K562 (cell line): ENCODE results near the gene TMEM87B. TPM values are rescaled to one million over a fixed set of nuclear protein-coding genes. Genes with fewer than 3 reads are reported as not detected.

Source experiments
- ATAC-seq: fragments of 200-7000 bp; cut with Tn5 transposase; 3 replicates; pipeline ENCODE4 v1.9.1; 2020; ENCODE audit warnings: moderate library complexity
- BruUV-seq: library from RNA; stranded (reverse); fragments of 400-500 nt; replicated peaks from 2 replicates; lab custom pipeline; 2021; lab: Mats Ljungman, UMichigan
- CTCF ChIA-PET: fragments of 300-600 bp; formaldehyde crosslinking; extraction: SDS; loops from one replicate; lab custom pipeline; 2021; ENCODE audit warnings: low intra/inter-chr PET ratio; lab: Yijun Ruan, JAX
- POLR2A ChIA-PET: fragments of 300-600, 350-650 bp; sonication (Branson Sonifier 250); formaldehyde crosslinking; extraction: SDS; loops from one replicate; lab custom pipeline; 2021; ENCODE audit warnings: antibody characterized with exemption, inconsistent platforms; lab: Yijun Ruan, JAX
- DNase-seq, 4 experiments: peaks; one replicate each; pipeline versions ENCODE4 v3.0.0 to v3.0.0-alpha.2; 2011 to 2018; ENCODE audit warnings: low spot score in 3 of 4, mixed read lengths in 3 of 4; ENCODE audit errors: extremely low read depth in 1 of 4
- FAIRE-seq: peaks from 2 replicates; lab custom pipeline; 2011; peaks lifted over from hg19 to GRCh38; lab: Jason Lieb, UNC
- H2AFZ ChIP-seq: 2 replicates; pipeline ENCODE4 v1.6.0; 2011; ENCODE audit warnings: low read depth, low read length, control low read depth, inconsistent platforms
- H3K27ac ChIP-seq: fragments of 200-600 bp; 3 replicates; pipeline ENCODE4 v1.8.0; 2011; ENCODE audit warnings: low read depth, mild to moderate bottlenecking, control low read depth, inconsistent platforms, low read length, moderate library complexity, mixed read lengths; ENCODE audit errors: extremely low read depth
- H3K27me3 ChIP-seq, 2 experiments: fragments of 300-600 bp in 1 of 2; 2 replicates in 1 of 2; 3 replicates in 1 of 2; pipeline versions ENCODE4 v1.6.0 to v1.8.0; 2011; ENCODE audit warnings: inconsistent platforms in 2 of 2, low read length in 2 of 2, mild to moderate bottlenecking in 1 of 2, mixed read lengths in 1 of 2, moderate library complexity in 1 of 2; ENCODE audit not compliant: control insufficient read depth in 2 of 2, insufficient read depth in 2 of 2
- H3K36me3 ChIP-seq: fragments of 300-600 bp; 3 replicates; pipeline ENCODE4 v1.8.0; 2011; ENCODE audit warnings: mild to moderate bottlenecking, low read length, inconsistent platforms; ENCODE audit not compliant: control insufficient read depth, insufficient read depth
- H3K4me1 ChIP-seq, 2 experiments: fragments of 200-600 bp in 1 of 2; replicated peaks in 1 of 2; 2 replicates in 1 of 2; 3 replicates in 1 of 2; pipeline versions ENCODE4 v1.5.1 to v1.8.0; 2011; ENCODE audit warnings: inconsistent platforms in 2 of 2, low read length in 2 of 2, mild to moderate bottlenecking in 1 of 2, mixed read lengths in 1 of 2, moderate library complexity in 1 of 2; ENCODE audit not compliant: control insufficient read depth in 2 of 2, insufficient read depth in 2 of 2
- H3K4me2 ChIP-seq: 2 replicates; pipeline ENCODE4 v1.6.1; 2011; ENCODE audit warnings: low read length, control low read depth, inconsistent platforms, mixed read lengths; ENCODE audit not compliant: insufficient read depth
- H3K4me3 ChIP-seq: fragments of 200-600 bp; sonication (generic), shearing (Covaris generic); 2 replicates; pipeline ENCODE4 v1.5.1; 2016; ENCODE audit warnings: control low read depth, inconsistent platforms
- H3K79me2 ChIP-seq: fragments of 200-600 bp; 3 replicates; pipeline ENCODE4 v1.8.0; 2011; ENCODE audit warnings: low read length, inconsistent platforms; ENCODE audit not compliant: control insufficient read depth, insufficient read depth
- H3K9ac ChIP-seq, 2 experiments: 2 replicates each; pipeline versions ENCODE4 v1.6.0 to v1.6.1; 2011; ENCODE audit warnings: low read depth in 2 of 2, low read length in 2 of 2, control low read depth in 1 of 2, inconsistent platforms in 1 of 2, mild to moderate bottlenecking in 1 of 2, mixed read lengths in 1 of 2; ENCODE audit not compliant: insufficient read depth in 1 of 2
- H3K9me1 ChIP-seq: one replicate; pipeline ENCODE4 v1.6.0; 2011; ENCODE audit warnings: inconsistent platforms, mild to moderate bottlenecking, low read length, moderate library complexity; ENCODE audit not compliant: control insufficient read depth, insufficient read depth
- H3K9me3 ChIP-seq: replicated peaks from 2 replicates; pipeline ENCODE4 v1.5.1; 2011; ENCODE audit warnings: low read depth, low read length, inconsistent platforms; ENCODE audit not compliant: control insufficient read depth, insufficient read depth
- H4K20me1 ChIP-seq: replicated peaks from 2 replicates; pipeline ENCODE4 v1.6.1; 2011; ENCODE audit warnings: low read length, inconsistent platforms, mixed read lengths; ENCODE audit not compliant: control insufficient read depth, insufficient read depth
- BRCA1 ChIP-seq, 2 experiments: fragments of 450-650 bp in 1 of 2; sonication (generic) in 1 of 2; formaldehyde crosslinking in 1 of 2; IDR thresholded peaks; 2 replicates each; pipeline versions ENCODE4 v1.5.0 to v1.6.1; 2017 to 2020; ENCODE audit warnings: mild to moderate bottlenecking in 1 of 2, missing genetic modification reagents in 1 of 2
- EWSR1 ChIP-seq: fragments of 450-650 bp; IDR thresholded peaks from 2 replicates; pipeline ENCODE4 v1.6.1; 2018; ENCODE audit warnings: borderline replicate concordance, mild to moderate bottlenecking, low read depth, moderate library complexity; ENCODE audit not compliant: partially characterized antibody
- HEY1 ChIP-seq: fragments of 250-450 bp; sonication (Bioruptor Pico); IDR thresholded peaks from 2 replicates; pipeline ENCODE4 v1.5.0; 2020; ENCODE audit warnings: mild to moderate bottlenecking, moderate library complexity, borderline replicate concordance
- HMGN3 ChIP-seq: IDR thresholded peaks from 2 replicates; pipeline ENCODE4 v1.6.1; 2011; ENCODE audit warnings: borderline replicate concordance, low read depth, mild to moderate bottlenecking, mixed read lengths, low read length; ENCODE audit not compliant: insufficient read length; ENCODE audit errors: extremely low read depth
- KAT2B ChIP-seq: IDR thresholded peaks from one replicate; pipeline ENCODE4 v1.6.1; 2012; ENCODE audit warnings: low read depth, mild to moderate bottlenecking, control low read depth, inconsistent platforms, low read length, moderate library complexity
- PML ChIP-seq: IDR thresholded peaks from 2 replicates; pipeline ENCODE4 v1.6.1; 2012; ENCODE audit warnings: low read length, inconsistent platforms
- TGIF2 ChIP-seq: sonication (generic); formaldehyde crosslinking; IDR thresholded peaks from 2 replicates; pipeline ENCODE4 v1.8.1; 2022; ENCODE audit warnings: mild to moderate bottlenecking, missing genetic modification reagents, moderate library complexity
- WHSC1 ChIP-seq: IDR thresholded peaks from one replicate; pipeline ENCODE4 v1.6.1; 2012; ENCODE audit warnings: low read length, control low read depth, inconsistent platforms
- ZBED1 ChIP-seq: IDR thresholded peaks from 2 replicates; pipeline ENCODE4 v1.6.1; 2014
- ZNF551 ChIP-seq: fragments of 250-450 bp; sonication (Bioruptor Pico); IDR thresholded peaks from 2 replicates; pipeline ENCODE4 v1.5.0; 2021; ENCODE audit warnings: mild to moderate bottlenecking, moderate library complexity
- ZNF77 ChIP-seq: fragments of 250-450 bp; sonication (Bioruptor Pico); IDR thresholded peaks from 2 replicates; pipeline ENCODE4 v1.5.0; 2020
- in situ Hi-C: fragments of 300-500 bp; cut with MboI; formaldehyde crosslinking; loops from 4 replicates; pipeline ENCODE4 v1.15.0; 2018; ENCODE audit warnings: inconsistent platforms, mixed read lengths
- intact Hi-C: fragments of 100-400 bp; cut with micrococcal nuclease; formaldehyde crosslinking; loops from 2 replicates; pipeline ENCODE4 v1.14.2; 2022
- polyA plus RNA-seq, 8 experiments: library from polyadenylated mRNA; depleted of rRNA in 4 of 8; stranded (reverse) in 5 of 8; unstranded in 3 of 8; fragments of >200 nt; fragmentation: Nextera tagmentation in 2 of 8; fragmentation: Illumina TruSeq in 1 of 8; extraction: Ambion mirVana in 2 of 8; extraction: Trizol in 1 of 8; gene quantifications; 2 replicates each; pipeline versions ENCODE4 v1.2.1 to v1.2.3, GENCODE V29; 2011 to 2014; ENCODE audit warnings: inconsistent platforms in 1 of 8, missing spikeins in 1 of 8
- total RNA-seq, 7 experiments: library from RNA; depleted of rRNA in 6 of 7; stranded (reverse); fragments of >200 nt in 6 of 7; fragmentation: Illumina TruSeq in 2 of 7; extraction: Trizol in 2 of 7; gene quantifications; 2 replicates each; pipeline versions ENCODE4 v1.2.1 to v1.2.3, GENCODE V29; 2011 to 2021; ENCODE audit warnings: low replicate concordance in 1 of 7
- TF ChIP-seq, protein P1 (sequence below): fragments of 250-450 bp; sonication (Bioruptor Pico); IDR thresholded peaks from 2 replicates; pipeline ENCODE4 v1.4.0; 2020; ENCODE audit warnings: mild to moderate bottlenecking, moderate library complexity
- TF ChIP-seq, protein P2 (sequence below), 3 experiments: fragments of 200-800 bp in 1 of 3; sonication (Bioruptor generic) in 1 of 3; sonication (generic) in 1 of 3; formaldehyde crosslinking in 1 of 3; IDR thresholded peaks; 2 replicates each; pipeline versions ENCODE4 v1.6.1 to v1.8.0; 2016 to 2022; ENCODE audit warnings: mild to moderate bottlenecking in 2 of 3, missing compliant biosample characterization in 2 of 3, missing genetic modification characterization in 2 of 3, missing genetic modification reagents in 1 of 3
- TF ChIP-seq, protein P3 (sequence below): fragments of 250-450 bp; sonication (Bioruptor Pico); IDR thresholded peaks from 2 replicates; pipeline ENCODE4 v1.9.0; 2021; ENCODE audit warnings: mild to moderate bottlenecking, inconsistent platforms
- TF ChIP-seq, protein P4 (sequence below): fragments of 150-350 bp; IDR thresholded peaks from 2 replicates; pipeline ENCODE4 v1.6.1; 2014; ENCODE audit warnings: low read depth, mild to moderate bottlenecking, low read length, borderline replicate concordance

TMEM87B gene
- total and polyA plus RNA-seq, 9 of the 15 experiments (the other 6 are each of a cell fraction or from before 2014, with no cell fraction given), result 3.7 to 17.1 (median 11.0) TPM

- intact Hi-C loops, result no loop called here
- TF ChIP-seq ZNF551 (CRISPR knock-in tag) (no peak), BRCA1 (IDR thresholded peaks at IDR 0.05) (no peak), BRCA1 (CRISPR knock-in tag; IDR thresholded peaks at IDR 0.05) (no peak), ZNF77 (CRISPR knock-in tag) (no peak), TGIF2 (no peak), WHSC1 (no peak), KAT2B (no peak), PML (no peak), HEY1 (no peak), HMGN3 (no peak), ZBED1 (no peak), EWSR1 (no peak)
- TF ChIP-seq, protein P1, sequence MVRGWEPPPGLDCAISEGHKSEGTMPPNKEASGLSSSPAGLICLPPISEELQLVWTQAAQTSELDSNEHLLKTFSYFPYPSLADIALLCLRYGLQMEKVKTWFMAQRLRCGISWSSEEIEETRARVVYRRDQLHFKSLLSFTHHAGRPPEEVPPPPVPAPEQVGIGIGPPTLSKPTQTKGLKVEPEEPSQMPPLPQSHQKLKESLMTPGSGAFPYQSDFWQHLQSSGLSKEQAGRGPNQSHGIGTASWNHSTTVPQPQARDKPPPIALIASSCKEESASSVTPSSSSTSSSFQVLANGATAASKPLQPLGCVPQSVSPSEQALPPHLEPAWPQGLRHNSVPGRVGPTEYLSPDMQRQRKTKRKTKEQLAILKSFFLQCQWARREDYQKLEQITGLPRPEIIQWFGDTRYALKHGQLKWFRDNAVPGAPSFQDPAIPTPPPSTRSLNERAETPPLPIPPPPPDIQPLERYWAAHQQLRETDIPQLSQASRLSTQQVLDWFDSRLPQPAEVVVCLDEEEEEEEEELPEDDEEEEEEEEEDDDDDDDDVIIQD (CRISPR knock-in tag), result no peak
- TF ChIP-seq, protein P2, sequence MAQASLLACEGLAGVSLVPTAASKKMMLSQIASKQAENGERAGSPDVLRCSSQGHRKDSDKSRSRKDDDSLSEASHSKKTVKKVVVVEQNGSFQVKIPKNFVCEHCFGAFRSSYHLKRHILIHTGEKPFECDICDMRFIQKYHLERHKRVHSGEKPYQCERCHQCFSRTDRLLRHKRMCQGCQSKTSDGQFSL (CRISPR knock-in tag; IDR thresholded peaks at IDR 0.05), result no peak
- TF ChIP-seq, protein P2 (tag; IDR thresholded peaks at IDR 0.05), result no peak
- TF ChIP-seq, protein P3, sequence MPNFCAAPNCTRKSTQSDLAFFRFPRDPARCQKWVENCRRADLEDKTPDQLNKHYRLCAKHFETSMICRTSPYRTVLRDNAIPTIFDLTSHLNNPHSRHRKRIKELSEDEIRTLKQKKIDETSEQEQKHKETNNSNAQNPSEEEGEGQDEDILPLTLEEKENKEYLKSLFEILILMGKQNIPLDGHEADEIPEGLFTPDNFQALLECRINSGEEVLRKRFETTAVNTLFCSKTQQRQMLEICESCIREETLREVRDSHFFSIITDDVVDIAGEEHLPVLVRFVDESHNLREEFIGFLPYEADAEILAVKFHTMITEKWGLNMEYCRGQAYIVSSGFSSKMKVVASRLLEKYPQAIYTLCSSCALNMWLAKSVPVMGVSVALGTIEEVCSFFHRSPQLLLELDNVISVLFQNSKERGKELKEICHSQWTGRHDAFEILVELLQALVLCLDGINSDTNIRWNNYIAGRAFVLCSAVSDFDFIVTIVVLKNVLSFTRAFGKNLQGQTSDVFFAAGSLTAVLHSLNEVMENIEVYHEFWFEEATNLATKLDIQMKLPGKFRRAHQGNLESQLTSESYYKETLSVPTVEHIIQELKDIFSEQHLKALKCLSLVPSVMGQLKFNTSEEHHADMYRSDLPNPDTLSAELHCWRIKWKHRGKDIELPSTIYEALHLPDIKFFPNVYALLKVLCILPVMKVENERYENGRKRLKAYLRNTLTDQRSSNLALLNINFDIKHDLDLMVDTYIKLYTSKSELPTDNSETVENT (CRISPR knock-in tag), result no peak
- TF ChIP-seq, protein P4, sequence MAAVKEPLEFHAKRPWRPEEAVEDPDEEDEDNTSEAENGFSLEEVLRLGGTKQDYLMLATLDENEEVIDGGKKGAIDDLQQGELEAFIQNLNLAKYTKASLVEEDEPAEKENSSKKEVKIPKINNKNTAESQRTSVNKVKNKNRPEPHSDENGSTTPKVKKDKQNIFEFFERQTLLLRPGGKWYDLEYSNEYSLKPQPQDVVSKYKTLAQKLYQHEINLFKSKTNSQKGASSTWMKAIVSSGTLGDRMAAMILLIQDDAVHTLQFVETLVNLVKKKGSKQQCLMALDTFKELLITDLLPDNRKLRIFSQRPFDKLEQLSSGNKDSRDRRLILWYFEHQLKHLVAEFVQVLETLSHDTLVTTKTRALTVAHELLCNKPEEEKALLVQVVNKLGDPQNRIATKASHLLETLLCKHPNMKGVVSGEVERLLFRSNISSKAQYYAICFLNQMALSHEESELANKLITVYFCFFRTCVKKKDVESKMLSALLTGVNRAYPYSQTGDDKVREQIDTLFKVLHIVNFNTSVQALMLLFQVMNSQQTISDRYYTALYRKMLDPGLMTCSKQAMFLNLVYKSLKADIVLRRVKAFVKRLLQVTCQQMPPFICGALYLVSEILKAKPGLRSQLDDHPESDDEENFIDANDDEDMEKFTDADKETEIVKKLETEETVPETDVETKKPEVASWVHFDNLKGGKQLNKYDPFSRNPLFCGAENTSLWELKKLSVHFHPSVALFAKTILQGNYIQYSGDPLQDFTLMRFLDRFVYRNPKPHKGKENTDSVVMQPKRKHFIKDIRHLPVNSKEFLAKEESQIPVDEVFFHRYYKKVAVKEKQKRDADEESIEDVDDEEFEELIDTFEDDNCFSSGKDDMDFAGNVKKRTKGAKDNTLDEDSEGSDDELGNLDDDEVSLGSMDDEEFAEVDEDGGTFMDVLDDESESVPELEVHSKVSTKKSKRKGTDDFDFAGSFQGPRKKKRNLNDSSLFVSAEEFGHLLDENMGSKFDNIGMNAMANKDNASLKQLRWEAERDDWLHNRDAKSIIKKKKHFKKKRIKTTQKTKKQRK, result no peak
These were observed 30.3 kb downstream of the TMEM87B start for GRCh38 chr2:112085375-112085730.

More at GRCh38 chr2:112085375-112085730, 30.3 kb downstream of the TMEM87B start:
- ChIA-PET CTCF (no interaction called here), POLR2A (interaction anchor here (0.7 kb wide), 1 partner anchor 23 kb away, joined by 3 read pairs; no protein-coding TSS in a partner anchor)
- Histone ChIP-seq H3K9me1 (no peaks in the 10 kb centered on the region), H3K27me3 (no peaks in the 10 kb centered on the region), H3K9me3 (no peaks in the 10 kb centered on the region), H2AFZ (no peak overlapping the region), H3K36me3 (peaks cover 78% of the 10 kb centered on the region), H4K20me1 (no peaks in the 10 kb centered on the region), H3K4me3 (no peak overlapping the region), H3K4me1 (no peaks in the 10 kb centered on the region), H3K4me2 (no peak overlapping the region), H3K79me2 (no peaks in the 10 kb centered on the region), H3K27ac (no peak overlapping the region), H3K9ac (no peak overlapping the region)
- no peak for ATAC-seq
- BruUV-seq, result no TSS peak
- DNase-seq, result no peak
- in situ Hi-C loops, result no loop called here
- no peak for FAIRE-seq
